Breast epithelium (tissue), 4 donors: ENCODE data around the gene CEP170. TPM values are rescaled to one million over a fixed set of nuclear protein-coding genes. Genes with fewer than 3 reads are reported as not detected.

Source experiments
- DNase-seq, 2 donors: peaks; one replicate each; pipeline ENCODE4 v3.0.0-alpha.2; 2019; ENCODE audit warnings: low spot score in 2 of 2
- H3K27ac ChIP-seq, 2 donors: fragments of 200-600 bp; sonication (generic) in 1 of 2; one replicate each; pipeline ENCODE4 v1.5.1; 2016 to 2019; ENCODE audit warnings: mild to moderate bottlenecking in 1 of 2
- H3K27me3 ChIP-seq, 2 donors: fragments of 200-600 bp; sonication (generic) in 1 of 2; one replicate each; pipeline versions ENCODE4 v1.5.1 to v1.6.0; 2017 to 2019; ENCODE audit warnings: control low read depth in 1 of 2, mild to moderate bottlenecking in 1 of 2
- H3K36me3 ChIP-seq: fragments of 200-600 bp; one replicate; pipeline ENCODE4 v1.5.1; 2019
- H3K4me1 ChIP-seq, 2 donors: fragments of 200-600 bp; sonication (generic); one replicate each; pipeline ENCODE4 v1.5.1; 2016 to 2019; ENCODE audit warnings: control low read depth in 1 of 2
- H3K4me3 ChIP-seq, 3 donors: fragments of 200-600 bp; sonication (generic); 1 replicate in 2 of 3; 2 replicates in 1 of 3; pipeline ENCODE4 v1.5.1; 2016 to 2019; ENCODE audit warnings: mild to moderate bottlenecking in 3 of 3, moderate library complexity in 2 of 3
- H3K9me3 ChIP-seq, 2 donors: fragments of 200-600 bp; sonication (generic) in 1 of 2; one replicate each; pipeline ENCODE4 v1.5.1; 2016 to 2019; ENCODE audit warnings: control low read depth in 1 of 2
- POLR2A ChIP-seq: fragments of 450-650 bp; IDR thresholded peaks from one replicate; pipeline ENCODE4 v1.6.1; 2016; ENCODE audit warnings: antibody characterized with exemption, mild to moderate bottlenecking, moderate library complexity
- POLR2AphosphoS5 ChIP-seq, 3 donors: sonication (generic); formaldehyde crosslinking; IDR thresholded peaks; one replicate each; pipeline ENCODE4 v1.6.1; 2017; ENCODE audit warnings: antibody characterized with exemption in 3 of 3
- intact Hi-C: fragments of 100-400 bp; cut with DNase I; formaldehyde crosslinking; loops from one replicate; pipeline ENCODE4 v1.15.1; 2023; ENCODE audit warnings: low total_unique reads
- total RNA-seq, 3 donors: library from RNA; depleted of rRNA; stranded (reverse); fragments of >200 nt; gene quantifications; one replicate each; pipeline ENCODE4 v1.1.0, GENCODE V29; 2016
- TF ChIP-seq, protein P1 (sequence below), 3 donors: fragments of 450-650 bp; IDR thresholded peaks; one replicate each; pipeline ENCODE4 v1.5.1; 2016 to 2017; ENCODE audit warnings: antibody characterized with exemption in 3 of 3, mild to moderate bottlenecking in 3 of 3, moderate library complexity in 3 of 3

CEP170 gene
- total RNA-seq, 3 donors from 2014 or later = 37.4 to 54.2 (median 47.4) TPM

DNA sequence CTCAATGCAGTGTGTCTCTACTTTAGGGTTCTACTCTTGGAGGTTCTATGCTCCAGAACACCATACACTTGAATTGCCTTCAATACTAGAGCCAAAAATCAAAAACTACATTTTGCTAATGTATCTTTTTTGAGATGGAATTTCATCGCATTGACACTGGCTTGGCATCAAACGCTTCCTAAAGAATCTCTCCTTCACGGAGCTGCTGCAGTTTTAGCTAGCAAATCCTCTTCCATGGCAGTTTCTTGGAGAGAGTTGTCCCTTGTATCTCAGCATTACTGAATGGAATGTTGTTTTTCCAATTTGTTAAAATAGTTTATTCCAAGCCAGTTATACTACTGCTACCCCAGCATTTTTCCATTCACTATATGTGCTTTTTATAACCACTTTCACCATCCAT, 18.4 kb upstream of the CEP170 start:
- Histone ChIP-seq H3K9me3 (peaks cover 0 to 13% of the 10 kb centered on the region in 2 donors), H3K4me3 (no peak overlapping the region), H3K4me1 (no peaks in the 10 kb centered on the region), H3K36me3 (peaks cover 13% of the 10 kb centered on the region), H3K27ac (no peak overlapping the region), H3K27me3 (no peaks in the 10 kb centered on the region)
- no peak for DNase-seq
- intact Hi-C loops = no loop called here
- TF ChIP-seq, protein P1, sequence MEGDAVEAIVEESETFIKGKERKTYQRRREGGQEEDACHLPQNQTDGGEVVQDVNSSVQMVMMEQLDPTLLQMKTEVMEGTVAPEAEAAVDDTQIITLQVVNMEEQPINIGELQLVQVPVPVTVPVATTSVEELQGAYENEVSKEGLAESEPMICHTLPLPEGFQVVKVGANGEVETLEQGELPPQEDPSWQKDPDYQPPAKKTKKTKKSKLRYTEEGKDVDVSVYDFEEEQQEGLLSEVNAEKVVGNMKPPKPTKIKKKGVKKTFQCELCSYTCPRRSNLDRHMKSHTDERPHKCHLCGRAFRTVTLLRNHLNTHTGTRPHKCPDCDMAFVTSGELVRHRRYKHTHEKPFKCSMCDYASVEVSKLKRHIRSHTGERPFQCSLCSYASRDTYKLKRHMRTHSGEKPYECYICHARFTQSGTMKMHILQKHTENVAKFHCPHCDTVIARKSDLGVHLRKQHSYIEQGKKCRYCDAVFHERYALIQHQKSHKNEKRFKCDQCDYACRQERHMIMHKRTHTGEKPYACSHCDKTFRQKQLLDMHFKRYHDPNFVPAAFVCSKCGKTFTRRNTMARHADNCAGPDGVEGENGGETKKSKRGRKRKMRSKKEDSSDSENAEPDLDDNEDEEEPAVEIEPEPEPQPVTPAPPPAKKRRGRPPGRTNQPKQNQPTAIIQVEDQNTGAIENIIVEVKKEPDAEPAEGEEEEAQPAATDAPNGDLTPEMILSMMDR (IDR thresholded peaks at IDR 0.05) = no peak
- TF ChIP-seq POLR2AphosphoS5 (IDR thresholded peaks at IDR 0.05) (no peak), POLR2A (no peak)

DNA sequence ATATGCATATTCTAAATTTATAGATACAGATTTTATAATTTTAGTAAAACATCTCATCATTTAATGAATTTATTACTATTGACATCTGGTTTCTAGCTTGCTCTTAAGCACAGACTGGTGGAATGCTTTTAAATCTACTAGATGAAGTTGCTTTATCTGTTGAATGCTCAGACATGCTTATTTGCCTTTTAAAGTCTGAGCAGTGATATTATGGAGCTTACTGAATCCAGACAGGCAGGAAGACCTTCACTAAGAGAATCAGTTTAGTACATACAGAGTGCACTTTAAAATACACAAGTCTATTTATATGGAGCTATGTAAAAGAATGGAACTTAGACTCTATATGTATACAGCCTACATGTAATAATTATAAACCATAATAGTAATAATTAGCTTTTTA, 17.3 kb upstream of the CEP170 start:
- Histone ChIP-seq H3K9me3 (peaks cover 0 to 7% of the 10 kb centered on the region in 2 donors), H3K4me1 (peaks cover 0 to 4% of the 10 kb centered on the region in 2 donors), H3K27ac (no peak overlapping the region), H3K27me3 (no peaks in the 10 kb centered on the region), H3K36me3 (peaks cover 13% of the 10 kb centered on the region), H3K4me3 (no peak overlapping the region)
- intact Hi-C loops = no loop called here
- TF ChIP-seq, protein P1 (IDR thresholded peaks at IDR 0.05) = no peak
- TF ChIP-seq POLR2A (no peak), POLR2AphosphoS5 (IDR thresholded peaks at IDR 0.05) (no peak)
- DNase-seq = no peak

DNA sequence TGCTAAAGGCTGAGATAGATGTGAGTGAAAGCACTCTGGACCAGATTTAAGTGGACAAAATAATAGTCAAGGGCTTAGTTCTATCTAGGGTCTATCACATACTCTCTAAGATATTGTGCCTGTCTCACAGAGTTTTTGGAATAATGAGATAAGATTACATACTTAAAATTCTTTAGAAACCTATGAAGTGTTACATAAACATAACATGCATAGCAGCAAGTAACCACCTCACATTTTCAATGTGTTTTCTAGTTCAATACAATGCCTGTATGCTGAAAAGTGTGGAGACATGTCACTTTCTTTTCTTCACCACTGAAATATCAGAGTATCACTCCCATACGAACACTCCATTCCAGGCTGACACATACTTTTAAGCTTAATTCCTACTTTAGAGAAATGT, 16.9 kb upstream of the CEP170 start:
- no peak for DNase-seq
- H3K27ac ChIP-seq = no peak overlapping the region
- H3K36me3 ChIP-seq = peaks cover 13% of the 10 kb centered on the region
- H3K27me3 ChIP-seq = no peaks in the 10 kb centered on the region
- peaks cover 0 to 4% of the 10 kb centered on the region in 2 donors for H3K4me1 ChIP-seq
- TF ChIP-seq, protein P1 (IDR thresholded peaks at IDR 0.05) = no peak
- TF ChIP-seq POLR2A (no peak), POLR2AphosphoS5 (IDR thresholded peaks at IDR 0.05) (no peak)
- intact Hi-C loops = no loop called here
- H3K4me3 ChIP-seq = no peak overlapping the region
- peaks cover 0 to 4% of the 10 kb centered on the region in 2 donors for H3K9me3 ChIP-seq

DNA sequence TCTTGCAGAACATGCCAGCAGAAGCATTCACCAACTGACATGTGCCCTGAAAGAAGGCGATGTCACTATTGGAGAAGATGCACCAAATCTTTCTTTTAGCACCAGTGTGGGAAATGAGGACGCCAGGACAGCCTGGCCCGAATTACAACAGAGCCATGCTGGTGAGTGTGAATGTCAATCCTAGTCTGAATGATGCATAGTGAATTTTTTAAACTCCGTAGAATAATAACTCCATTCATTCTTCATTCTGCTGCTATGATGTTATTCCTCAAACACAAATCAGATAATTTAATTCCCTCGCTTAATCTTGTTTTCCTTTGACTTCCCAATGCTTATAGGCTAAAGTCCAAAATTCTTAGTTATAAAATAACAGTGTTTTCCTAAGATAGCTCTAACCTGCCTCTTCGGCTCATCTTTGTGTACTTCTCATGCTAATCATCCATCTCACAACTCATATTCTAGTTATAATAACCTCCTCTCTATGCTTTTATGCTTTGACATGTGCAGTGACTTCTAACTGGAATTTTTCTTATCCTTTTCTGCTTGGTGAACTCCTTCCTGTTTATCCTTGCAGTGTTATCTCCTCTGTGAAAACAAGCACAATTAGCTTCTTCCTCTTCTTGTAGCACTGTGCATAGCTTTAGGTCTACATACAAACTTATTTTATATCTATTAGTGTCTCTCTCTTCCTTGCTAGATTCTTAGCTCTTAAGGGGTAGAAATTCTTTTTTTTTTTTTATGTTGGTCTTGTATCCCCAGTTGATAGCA, 15.2 kb upstream of the CEP170 start:
- no peak overlapping the region for H3K4me3 ChIP-seq
- H3K36me3 ChIP-seq = peaks cover 9% of the 10 kb centered on the region
- intact Hi-C loops = no loop called here
- H3K27me3 ChIP-seq = no peaks in the 10 kb centered on the region
- TF ChIP-seq POLR2A (no peak), POLR2AphosphoS5 (IDR thresholded peaks at IDR 0.05) (no peak)
- TF ChIP-seq, protein P1 (IDR thresholded peaks at IDR 0.05) = no peak
- no peak overlapping the region for H3K27ac ChIP-seq
- no peaks in the 10 kb centered on the region for H3K9me3 ChIP-seq
- H3K4me1 ChIP-seq = peaks cover 0 to 4% of the 10 kb centered on the region in 2 donors
- no peak for DNase-seq

DNA sequence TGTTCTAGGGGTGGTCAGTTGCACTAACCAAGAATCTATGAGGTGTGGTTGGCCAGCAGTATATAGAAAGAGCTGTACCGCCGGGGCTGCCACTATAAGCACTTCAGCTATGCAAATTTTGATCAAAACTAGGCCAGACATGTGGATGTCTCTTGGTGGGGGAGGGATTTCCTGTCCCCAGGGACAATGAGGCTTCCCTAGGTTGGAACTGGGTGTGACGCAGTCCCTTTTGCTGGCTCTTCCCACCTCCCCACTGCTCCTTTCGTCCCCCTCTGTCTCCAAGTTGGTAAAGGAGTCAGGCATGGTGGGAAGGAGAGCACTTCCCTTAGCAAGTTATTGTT, 14.3 kb upstream of the CEP170 start:
- H3K9me3 ChIP-seq = no peaks in the 10 kb centered on the region
- DNase-seq = no peak
- no peak overlapping the region for H3K4me3 ChIP-seq
- peaks cover 0 to 9% of the 10 kb centered on the region in 2 donors for H3K4me1 ChIP-seq
- no peak overlapping the region for H3K27ac ChIP-seq
- H3K36me3 ChIP-seq = peaks cover 4% of the 10 kb centered on the region
- intact Hi-C loops = no loop called here
- no peaks in the 10 kb centered on the region for H3K27me3 ChIP-seq
- TF ChIP-seq POLR2AphosphoS5 (IDR thresholded peaks at IDR 0.05) = no peak
- no peak for TF ChIP-seq POLR2A
- TF ChIP-seq, protein P1 (IDR thresholded peaks at IDR 0.05) = no peak
